Ectodermal cell (in vitro differentiated cells): ENCODE results near the gene RBBP5.

Experiments used
- H3K27ac ChIP-seq: 2 replicates; pipeline ENCODE4 v1.7.0; 2013; ENCODE audit warnings: mild to moderate bottlenecking, low read depth, low read length; ENCODE audit not compliant: insufficient read depth, poor library complexity, severe bottlenecking
- H3K27me3 ChIP-seq: 2 replicates; pipeline ENCODE4 v1.7.0; 2013; ENCODE audit warnings: mild to moderate bottlenecking, low read length; ENCODE audit not compliant: insufficient read depth, control insufficient read depth, poor library complexity, severe bottlenecking
- H3K36me3 ChIP-seq: one replicate; pipeline ENCODE4 v1.7.0; 2013; ENCODE audit warnings: low read length; ENCODE audit not compliant: control insufficient read depth, insufficient read depth
- H3K4me1 ChIP-seq: one replicate; pipeline ENCODE4 v1.7.0; 2013; ENCODE audit warnings: low read length; ENCODE audit not compliant: control insufficient read depth, insufficient read depth
- H3K4me3 ChIP-seq: 2 replicates; pipeline ENCODE4 v1.7.0; 2013; ENCODE audit warnings: low read depth, low read length, control low read depth; ENCODE audit not compliant: insufficient read depth
- H3K9me3 ChIP-seq: 2 replicates; pipeline ENCODE4 v1.7.0; 2013; ENCODE audit warnings: mild to moderate bottlenecking, low read length, moderate library complexity; ENCODE audit not compliant: control insufficient read depth
- WGBS, 2 experiments: methylation state at CpG; one replicate each; pipeline ENCODE4 v1.1.7; 2013; ENCODE audit warnings: missing lambda C conversion rate in 2 of 2; 5-methylcytosine and 5-hydroxymethylcytosine counted together

RBBP5 gene

DNA sequence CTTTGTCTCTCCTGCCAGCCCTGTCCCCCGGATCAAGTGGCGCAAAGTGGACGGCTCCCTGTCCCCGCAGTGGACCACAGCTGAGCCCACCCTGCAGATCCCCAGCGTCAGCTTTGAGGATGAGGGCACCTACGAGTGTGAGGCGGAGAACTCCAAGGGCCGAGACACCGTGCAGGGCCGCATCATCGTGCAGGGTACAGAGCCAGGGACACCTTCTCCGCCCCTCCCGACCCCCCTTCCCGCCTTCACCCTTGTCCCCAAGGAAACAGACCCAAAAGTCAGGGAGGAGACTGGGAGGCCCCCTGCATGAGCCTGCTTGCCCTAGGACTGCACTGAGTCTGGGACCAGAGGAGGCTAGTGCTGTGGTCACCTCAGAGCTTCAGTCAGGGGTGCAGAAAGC, 60.6 kb downstream of the RBBP5 start:
- no peaks in the 10 kb centered on the region for H3K27me3 ChIP-seq
- H3K27ac ChIP-seq, result no peak overlapping the region
- peaks cover 9% of the 10 kb centered on the region for H3K4me1 ChIP-seq
- peaks cover 8% of the 10 kb centered on the region for H3K36me3 ChIP-seq
- H3K9me3 ChIP-seq, result no peaks in the 10 kb centered on the region
- WGBS, 2 experiments, result 78 to 81% methylated on average over 14 of the region's 14 CpGs
- H3K4me3 ChIP-seq, result no peak overlapping the region

- WGBS, 2 experiments, result 88 to 93% methylated on average over 10 of the region's 10 CpGs
- Histone ChIP-seq H3K4me3 (no peak overlapping the region), H3K27me3 (no peaks in the 10 kb centered on the region), H3K4me1 (peaks cover 9% of the 10 kb centered on the region), H3K36me3 (peaks cover 8% of the 10 kb centered on the region), H3K9me3 (no peaks in the 10 kb centered on the region), H3K27ac (no peak overlapping the region)
Measured at GRCh38 chr1:205060746-205061145, 61.0 kb downstream of the RBBP5 start.

DNA sequence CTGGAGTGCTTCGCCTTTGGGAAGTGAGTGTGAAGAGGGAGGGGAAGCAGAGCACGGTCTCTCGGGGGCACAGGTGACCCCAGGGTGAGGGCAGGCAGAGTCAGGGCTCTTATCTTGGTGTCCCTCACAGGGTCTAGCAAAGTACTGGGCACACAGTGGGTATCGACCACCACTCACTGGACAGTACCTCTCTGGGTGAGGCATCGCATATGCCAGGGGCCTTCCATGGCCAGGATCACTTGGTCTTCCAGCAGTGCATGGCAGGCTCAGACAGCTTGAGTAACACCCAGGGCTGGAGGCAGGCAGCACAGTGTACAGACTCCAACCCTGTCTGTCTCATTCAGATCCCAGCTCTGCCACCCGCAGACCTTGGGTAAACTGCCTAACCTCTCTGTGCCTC, 62.1 kb downstream of the RBBP5 start:
- Histone ChIP-seq H3K36me3 (peaks cover 2% of the 10 kb centered on the region), H3K27ac (no peak overlapping the region), H3K4me1 (peaks cover 9% of the 10 kb centered on the region), H3K4me3 (no peak overlapping the region), H3K9me3 (no peaks in the 10 kb centered on the region), H3K27me3 (no peaks in the 10 kb centered on the region)
- 94 to 96% methylated on average over 6 of the region's 6 CpGs for WGBS, 2 experiments

DNA sequence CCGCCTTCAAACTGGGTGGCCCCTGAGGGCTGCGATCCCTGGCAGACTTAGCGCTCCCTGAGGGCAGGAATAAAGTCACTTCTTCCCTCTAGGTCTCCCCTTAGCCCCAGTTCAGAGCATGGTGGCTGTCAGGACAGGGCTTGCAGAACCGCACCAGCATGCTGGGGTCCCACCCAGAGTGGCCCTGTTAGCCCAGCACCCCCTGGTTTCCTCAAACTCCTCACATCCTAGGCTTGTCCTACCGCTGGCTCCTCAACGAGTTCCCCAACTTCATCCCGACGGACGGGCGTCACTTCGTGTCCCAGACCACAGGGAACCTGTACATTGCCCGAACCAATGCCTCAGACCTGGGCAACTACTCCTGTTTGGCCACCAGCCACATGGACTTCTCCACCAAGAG, 62.9 kb downstream of the RBBP5 start:
- no peak overlapping the region for H3K4me3 ChIP-seq
- H3K4me1 ChIP-seq, result peaks cover 15% of the 10 kb centered on the region
- no peak overlapping the region for H3K27ac ChIP-seq
- H3K9me3 ChIP-seq, result no peaks in the 10 kb centered on the region
- no peaks in the 10 kb centered on the region for H3K27me3 ChIP-seq
- H3K36me3 ChIP-seq, result no peaks in the 10 kb centered on the region
- 95 to 96% methylated on average over 12 of the region's 12 CpGs for WGBS, 2 experiments

DNA sequence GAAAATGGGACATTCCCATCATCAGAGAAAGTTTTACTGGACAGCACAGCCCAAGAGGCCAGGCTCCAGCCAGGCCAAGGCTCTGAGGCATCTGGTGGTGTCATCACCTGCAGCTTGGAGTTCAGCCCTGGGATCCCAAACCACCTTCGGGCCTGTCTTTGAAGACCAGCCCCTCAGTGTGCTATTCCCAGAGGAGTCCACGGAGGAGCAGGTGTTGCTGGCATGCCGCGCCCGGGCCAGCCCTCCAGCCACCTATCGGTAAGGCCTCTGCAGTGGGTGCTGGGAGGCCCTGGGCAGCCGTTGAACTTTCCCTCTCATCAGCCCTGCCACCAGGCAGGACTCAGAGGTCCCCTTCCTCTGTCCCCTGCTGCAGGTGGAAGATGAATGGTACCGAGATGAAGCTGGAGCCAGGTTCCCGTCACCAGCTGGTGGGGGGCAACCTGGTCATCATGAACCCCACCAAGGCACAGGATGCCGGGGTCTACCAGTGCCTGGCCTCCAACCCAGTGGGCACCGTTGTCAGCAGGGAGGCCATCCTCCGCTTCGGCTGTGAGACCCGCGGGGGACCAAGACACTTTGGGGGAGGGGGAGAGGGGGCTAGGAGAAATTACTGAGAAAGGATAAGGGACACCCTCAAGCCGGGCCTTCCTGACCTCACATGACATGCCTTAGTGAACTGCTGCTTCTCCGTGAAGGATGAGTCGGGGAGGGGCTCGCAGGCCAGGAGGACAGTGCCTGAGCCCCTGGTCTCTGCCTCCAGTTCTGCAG, 63.8 kb downstream of the RBBP5 start:
- Histone ChIP-seq H3K4me1 (peaks cover 16% of the 10 kb centered on the region), H3K4me3 (no peak overlapping the region), H3K27ac (no peak overlapping the region), H3K36me3 (no peaks in the 10 kb centered on the region), H3K27me3 (no peaks in the 10 kb centered on the region), H3K9me3 (no peaks in the 10 kb centered on the region)
- 95% methylated on average over 19 of the region's 19 CpGs for WGBS, 2 experiments

GRCh38 chr1:205056956-205057568, 64.7 kb downstream of the RBBP5 start:
- no peak overlapping the region for H3K4me3 ChIP-seq
- no peaks in the 10 kb centered on the region for H3K27me3 ChIP-seq
- peaks cover 16% of the 10 kb centered on the region for H3K4me1 ChIP-seq
- H3K36me3 ChIP-seq, result no peaks in the 10 kb centered on the region
- WGBS, 2 experiments, result 96 to 99% methylated on average over 6 of the region's 6 CpGs
- no peak overlapping the region for H3K27ac ChIP-seq
- no peaks in the 10 kb centered on the region for H3K9me3 ChIP-seq

DNA sequence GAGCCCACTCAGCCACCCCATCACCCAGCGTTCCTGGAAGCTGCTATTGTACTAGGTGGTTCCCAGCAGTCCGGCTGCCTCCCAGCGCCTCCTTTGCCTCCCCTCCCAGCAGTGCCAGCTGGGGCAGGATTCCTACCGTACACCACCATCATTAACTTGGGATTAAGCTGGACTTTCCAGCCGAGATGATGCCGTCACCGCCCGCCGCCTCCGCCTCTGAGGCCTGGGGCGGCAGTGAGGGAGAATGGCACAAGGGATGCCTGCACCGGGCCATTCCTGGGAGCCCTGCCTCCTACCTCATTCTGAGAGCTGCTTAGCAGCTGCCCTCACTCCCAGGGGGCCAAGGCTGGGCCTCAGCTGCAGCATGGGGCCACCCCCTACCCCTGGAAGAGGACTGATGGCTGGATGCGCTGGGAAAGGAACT, 65.6 kb downstream of the RBBP5 start:
- no peaks in the 10 kb centered on the region for H3K27me3 ChIP-seq
- H3K4me1 ChIP-seq, result peaks cover 13% of the 10 kb centered on the region
- no peak overlapping the region for H3K27ac ChIP-seq
- no peak overlapping the region for H3K4me3 ChIP-seq
- no peaks in the 10 kb centered on the region for H3K36me3 ChIP-seq
- H3K9me3 ChIP-seq, result no peaks in the 10 kb centered on the region
- WGBS, 2 experiments, result 89 to 92% methylated on average over 13 of the region's 13 CpGs

DNA sequence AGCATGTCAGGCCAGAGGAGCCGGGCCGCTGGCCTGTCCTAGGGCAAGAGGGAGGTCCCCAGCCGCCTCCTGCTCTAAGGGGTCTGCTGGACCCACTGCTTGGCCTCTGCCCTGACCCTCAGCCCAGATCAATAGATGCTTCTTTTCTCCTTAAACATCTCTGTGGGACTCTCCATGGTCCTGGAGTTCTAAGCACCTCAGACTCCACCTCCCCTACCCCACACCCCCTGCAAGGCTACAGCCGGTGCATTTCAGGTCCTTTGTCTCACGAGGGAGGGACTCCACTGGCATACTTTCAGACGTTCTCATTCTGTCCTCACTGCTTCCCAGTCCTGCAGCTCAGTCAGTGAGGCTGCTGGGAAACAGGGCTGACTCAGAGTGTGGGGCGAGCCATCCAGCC, 67.8 kb downstream of the RBBP5 start:
- no peaks in the 10 kb centered on the region for H3K9me3 ChIP-seq
- H3K27ac ChIP-seq, result no peak overlapping the region
- WGBS, 2 experiments, result 55 to 58% methylated on average over 7 of the region's 7 CpGs
- no peaks in the 10 kb centered on the region for H3K36me3 ChIP-seq
- H3K4me1 ChIP-seq, result peaks cover 11% of the 10 kb centered on the region
- H3K27me3 ChIP-seq, result no peaks in the 10 kb centered on the region
- no peak overlapping the region for H3K4me3 ChIP-seq

- H3K4me1 ChIP-seq, result peaks cover 13% of the 10 kb centered on the region
- no peak overlapping the region for H3K4me3 ChIP-seq
- H3K9me3 ChIP-seq, result no peaks in the 10 kb centered on the region
- WGBS, 2 experiments, result 90 to 97% methylated on average over 5 of the region's 5 CpGs
- no peak overlapping the region for H3K27ac ChIP-seq
- no peaks in the 10 kb centered on the region for H3K36me3 ChIP-seq
- H3K27me3 ChIP-seq, result no peaks in the 10 kb centered on the region
Measured at GRCh38 chr1:205053296-205053695, 68.5 kb downstream of the RBBP5 start.

- Histone ChIP-seq H3K4me1 (peaks cover 16% of the 10 kb centered on the region), H3K9me3 (no peaks in the 10 kb centered on the region), H3K4me3 (no peak overlapping the region), H3K27ac (no peak overlapping the region), H3K27me3 (no peaks in the 10 kb centered on the region), H3K36me3 (no peaks in the 10 kb centered on the region)
- WGBS, 2 experiments, result 86 to 90% methylated on average over 11 of the region's 11 CpGs
Measured at GRCh38 chr1:205052690-205053089, 69.1 kb downstream of the RBBP5 start.
